GM19455 (cell line): Measurements from ENCODE around the gene EPB42.
"Not testable (repeated sequence)": the region's sequence is repeated elsewhere in the genome, so short reads cannot be mapped to it uniquely, and the experiment has no call there.

Source experiments
- ATAC-seq: cut with Tn5 transposase; IDR thresholded peaks from one replicate; pipeline ENCODE4 v1.9.1; 2021; ENCODE audit not compliant: unreplicated experiment

Gene EPB42

GRCh38 chr15:43242616-43243015, 21.8 kb upstream of the EPB42 start:
- no peak for ATAC-seq

- no peak for ATAC-seq
These were observed 20.3 kb upstream of the EPB42 start for GRCh38 chr15:43241100-43241499.

- ATAC-seq, result no peak
These were observed 19.1 kb upstream of the EPB42 start for GRCh38 chr15:43239732-43240491.

- no peak for ATAC-seq
These were observed 17.9 kb upstream of the EPB42 start for GRCh38 chr15:43238671-43239131.

GRCh38 chr15:43237842-43238470, 17.1 kb upstream of the EPB42 start:
- ATAC-seq, result no peak

GRCh38 chr15:43235536-43235935, 14.7 kb upstream of the EPB42 start:
- no peak for ATAC-seq

- ATAC-seq, result no peak
These were observed 11.6 kb upstream of the EPB42 start for GRCh38 chr15:43232289-43232874.

- no peak for ATAC-seq
These were observed 9.9 kb upstream of the EPB42 start for GRCh38 chr15:43230640-43231115.

- no peak for ATAC-seq
These were observed 9.2 kb upstream of the EPB42 start for GRCh38 chr15:43229977-43230376.

GRCh38 chr15:43226436-43227305, 5.9 kb upstream of the EPB42 start:
- no peak for ATAC-seq

- not testable (repeated sequence) for ATAC-seq
These were observed 5.1 kb upstream of the EPB42 start for GRCh38 chr15:43225950-43226255.

GRCh38 chr15:43225201-43225949, 4.6 kb upstream of the EPB42 start:
- ATAC-seq, result no peak

- ATAC-seq, result no peak
These were observed 604 bp upstream of the EPB42 start for GRCh38 chr15:43221422-43221821.

- no peak for ATAC-seq
These were observed 589 bp downstream of the EPB42 start for GRCh38 chr15:43219929-43220928.

- no peak for ATAC-seq
These were observed 1.7 kb downstream of the EPB42 start for GRCh38 chr15:43218908-43219706.

GRCh38 chr15:43215961-43216360, 4.9 kb downstream of the EPB42 start:
- ATAC-seq, result no peak

GRCh38 chr15:43214592-43215295, 6.1 kb downstream of the EPB42 start:
- ATAC-seq, result no peak

GRCh38 chr15:43214169-43214568, 6.6 kb downstream of the EPB42 start:
- ATAC-seq, result no peak
